ENCODE results near the gene AMY1A.
"Not testable (repeated sequence)": the region's sequence is repeated elsewhere in the genome, so short reads cannot be mapped to it uniquely, and the experiment has no call there.

The AMY1A gene

GRCh38 chr1:103710381-103710780, 54.8 kb downstream of the AMY1A start:
- H3K9me3 ChIP-seq (ENCODE audit: low read depth, low read length) = not testable (repeated sequence)

More at GRCh38 chr1:103710381-103710780, 54.8 kb downstream of the AMY1A start:
- H3K9ac ChIP-seq (ENCODE audit: insufficient read length); H3K27ac ChIP-seq; DNase-seq (ENCODE audit: low read depth, low spot score); H3K4me3 ChIP-seq; H3K36me3 ChIP-seq (ENCODE audit: insufficient read depth, low read length): not testable (repeated sequence)

Data from SK-N-MC (cell line).